Loucy (cell line): ENCODE measurements around the gene STK39.

Experiments
- EZH2phosphoT487 ChIP-seq: fragments of 200-600 bp; IDR thresholded peaks from 2 replicates; pipeline ENCODE4 v1.6.1; 2018; ENCODE audit warnings: antibody characterized with exemption, mild to moderate bottlenecking, moderate library complexity, borderline replicate concordance
- TF ChIP-seq, protein P1 (sequence below): fragments of 200-600 bp; sonication (generic); conservative IDR thresholded peaks from 2 replicates; pipeline ENCODE4 v1.5.1; 2014; ENCODE audit warnings: mild to moderate bottlenecking, antibody characterized with exemption, low read length

DNA sequence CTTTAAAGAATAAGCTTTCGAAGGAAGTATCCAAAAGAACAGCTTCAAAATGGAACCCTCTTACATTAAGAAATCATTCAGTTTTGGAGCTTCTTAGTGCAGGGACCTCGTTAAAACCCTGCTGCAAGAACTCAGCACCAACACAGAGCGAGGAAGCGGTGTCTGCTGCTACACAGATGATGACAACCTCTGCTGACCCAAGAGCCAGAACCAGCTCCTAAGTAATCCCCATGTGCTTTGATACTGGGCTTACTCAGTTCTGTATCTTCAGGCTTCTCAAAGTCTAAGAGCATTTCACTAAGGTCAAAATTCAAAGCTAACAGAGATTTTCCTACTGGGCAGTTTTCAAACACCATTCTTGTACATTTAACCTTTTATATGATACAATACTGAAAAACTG is 194.6 kb downstream of the STK39 start:
- TF ChIP-seq, protein P1, sequence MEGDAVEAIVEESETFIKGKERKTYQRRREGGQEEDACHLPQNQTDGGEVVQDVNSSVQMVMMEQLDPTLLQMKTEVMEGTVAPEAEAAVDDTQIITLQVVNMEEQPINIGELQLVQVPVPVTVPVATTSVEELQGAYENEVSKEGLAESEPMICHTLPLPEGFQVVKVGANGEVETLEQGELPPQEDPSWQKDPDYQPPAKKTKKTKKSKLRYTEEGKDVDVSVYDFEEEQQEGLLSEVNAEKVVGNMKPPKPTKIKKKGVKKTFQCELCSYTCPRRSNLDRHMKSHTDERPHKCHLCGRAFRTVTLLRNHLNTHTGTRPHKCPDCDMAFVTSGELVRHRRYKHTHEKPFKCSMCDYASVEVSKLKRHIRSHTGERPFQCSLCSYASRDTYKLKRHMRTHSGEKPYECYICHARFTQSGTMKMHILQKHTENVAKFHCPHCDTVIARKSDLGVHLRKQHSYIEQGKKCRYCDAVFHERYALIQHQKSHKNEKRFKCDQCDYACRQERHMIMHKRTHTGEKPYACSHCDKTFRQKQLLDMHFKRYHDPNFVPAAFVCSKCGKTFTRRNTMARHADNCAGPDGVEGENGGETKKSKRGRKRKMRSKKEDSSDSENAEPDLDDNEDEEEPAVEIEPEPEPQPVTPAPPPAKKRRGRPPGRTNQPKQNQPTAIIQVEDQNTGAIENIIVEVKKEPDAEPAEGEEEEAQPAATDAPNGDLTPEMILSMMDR, result no peak
- TF ChIP-seq EZH2phosphoT487, result no peak
